B cell (primary cell): ENCODE data around the gene PPEF1.

ENCODE experiments used
- EZH2 ChIP-seq: IDR thresholded peaks from 2 replicates; pipeline ENCODE4 v1.6.1; 2012; ENCODE audit warnings: borderline replicate concordance, low read depth, mild to moderate bottlenecking, moderate library complexity, low read length; ENCODE audit not compliant: insufficient read depth, poor library complexity, severe bottlenecking
- TF ChIP-seq, protein P1 (sequence below): fragments of 200-600 bp; IDR thresholded peaks from one replicate; pipeline ENCODE4 v1.8.0; 2022; ENCODE audit warnings: antibody characterized with exemption, mild to moderate bottlenecking

DNA sequence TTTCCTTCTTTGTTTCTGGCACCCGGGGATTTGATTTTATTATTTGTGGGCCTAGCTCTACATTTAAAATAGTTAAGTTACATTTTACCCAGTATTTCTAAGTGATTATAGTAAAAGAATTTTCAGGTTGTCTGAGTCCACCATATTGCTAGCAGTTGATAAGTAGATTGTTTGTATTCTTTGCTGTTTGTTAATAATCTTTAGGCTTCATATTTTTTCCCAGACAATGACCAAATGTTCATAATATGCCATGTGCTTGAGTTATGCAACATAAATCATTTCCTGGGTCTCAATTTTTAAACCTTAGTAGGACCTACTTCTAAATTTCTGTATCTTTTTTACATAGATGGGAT, 149.2 kb downstream of the PPEF1 start:
- TF ChIP-seq, protein P1, sequence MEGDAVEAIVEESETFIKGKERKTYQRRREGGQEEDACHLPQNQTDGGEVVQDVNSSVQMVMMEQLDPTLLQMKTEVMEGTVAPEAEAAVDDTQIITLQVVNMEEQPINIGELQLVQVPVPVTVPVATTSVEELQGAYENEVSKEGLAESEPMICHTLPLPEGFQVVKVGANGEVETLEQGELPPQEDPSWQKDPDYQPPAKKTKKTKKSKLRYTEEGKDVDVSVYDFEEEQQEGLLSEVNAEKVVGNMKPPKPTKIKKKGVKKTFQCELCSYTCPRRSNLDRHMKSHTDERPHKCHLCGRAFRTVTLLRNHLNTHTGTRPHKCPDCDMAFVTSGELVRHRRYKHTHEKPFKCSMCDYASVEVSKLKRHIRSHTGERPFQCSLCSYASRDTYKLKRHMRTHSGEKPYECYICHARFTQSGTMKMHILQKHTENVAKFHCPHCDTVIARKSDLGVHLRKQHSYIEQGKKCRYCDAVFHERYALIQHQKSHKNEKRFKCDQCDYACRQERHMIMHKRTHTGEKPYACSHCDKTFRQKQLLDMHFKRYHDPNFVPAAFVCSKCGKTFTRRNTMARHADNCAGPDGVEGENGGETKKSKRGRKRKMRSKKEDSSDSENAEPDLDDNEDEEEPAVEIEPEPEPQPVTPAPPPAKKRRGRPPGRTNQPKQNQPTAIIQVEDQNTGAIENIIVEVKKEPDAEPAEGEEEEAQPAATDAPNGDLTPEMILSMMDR = no peak
- TF ChIP-seq EZH2 = no peak
